H9 (cell line): ENCODE data around the gene RAB14. TPM values are rescaled to one million over a fixed set of nuclear protein-coding genes. Genes with fewer than 3 reads are reported as not detected.

Experiments
- DNase-seq: peaks from one replicate; pipeline ENCODE4 v3.0.0-alpha.2; 2017
- H2AFZ ChIP-seq: one replicate; pipeline ENCODE4 v1.6.1; 2013; ENCODE audit warnings: mild to moderate bottlenecking, low read length, control low read depth, moderate library complexity
- H2AK5ac ChIP-seq: 2 replicates; pipeline ENCODE4 v1.6.1; 2013; ENCODE audit warnings: low read length, control low read depth, mixed read lengths; ENCODE audit not compliant: insufficient read length
- H2BK120ac ChIP-seq: one replicate; pipeline ENCODE4 v1.6.1; 2013; ENCODE audit warnings: low read depth, mild to moderate bottlenecking, low read length, control low read depth, inconsistent platforms; ENCODE audit not compliant: poor library complexity, severe bottlenecking
- H2BK12ac ChIP-seq: 2 replicates; pipeline ENCODE4 v1.6.1; 2013; ENCODE audit warnings: low read length, control low read depth, mixed read lengths, low read depth; ENCODE audit not compliant: insufficient read length
- H2BK15ac ChIP-seq: 2 replicates; pipeline ENCODE4 v1.6.1; 2013; ENCODE audit warnings: low read depth, low read length, control low read depth
- H2BK20ac ChIP-seq: one replicate; pipeline ENCODE4 v1.6.1; 2013; ENCODE audit warnings: low read depth, mild to moderate bottlenecking, low read length, control low read depth, inconsistent platforms; ENCODE audit not compliant: poor library complexity, severe bottlenecking
- H2BK5ac ChIP-seq: 2 replicates; pipeline ENCODE4 v1.6.1; 2013; ENCODE audit warnings: low read length, control low read depth, mixed read lengths; ENCODE audit not compliant: insufficient read length
- H3K14ac ChIP-seq: 2 replicates; pipeline ENCODE4 v1.6.1; 2013; ENCODE audit warnings: low read length, control low read depth; ENCODE audit not compliant: insufficient read depth
- H3K18ac ChIP-seq: 2 replicates; pipeline ENCODE4 v1.6.1; 2013; ENCODE audit warnings: low read depth, mild to moderate bottlenecking, mixed read lengths, low read length, control low read depth; ENCODE audit not compliant: insufficient read length
- H3K23ac ChIP-seq: 2 replicates; pipeline ENCODE4 v1.6.1; 2013; ENCODE audit warnings: low read length, control low read depth, mixed read lengths, low read depth; ENCODE audit not compliant: insufficient read length
- H3K23me2 ChIP-seq: 2 replicates; pipeline ENCODE4 v1.6.1; 2013; ENCODE audit warnings: low read depth, mild to moderate bottlenecking, mixed read lengths, low read length, control low read depth; ENCODE audit not compliant: insufficient read length, poor library complexity, severe bottlenecking
- H3K27ac ChIP-seq: 2 replicates; pipeline ENCODE4 v1.5.1; 2013; ENCODE audit warnings: low read length, control low read depth, mixed read lengths, low read depth; ENCODE audit not compliant: insufficient read length
- H3K27me3 ChIP-seq: 2 replicates; pipeline ENCODE4 v1.6.1; 2013; ENCODE audit warnings: low read length, control low read depth, inconsistent platforms; ENCODE audit not compliant: insufficient read depth
- H3K4ac ChIP-seq: 2 replicates; pipeline ENCODE4 v1.6.1; 2013; ENCODE audit warnings: low read depth, mild to moderate bottlenecking, control low read depth, inconsistent platforms, low read length, moderate library complexity
- H3K4me1 ChIP-seq: 2 replicates; pipeline ENCODE4 v1.6.1; 2013; ENCODE audit warnings: low read length, control low read depth, inconsistent platforms; ENCODE audit not compliant: insufficient read depth
- H3K4me2 ChIP-seq: 2 replicates; pipeline ENCODE4 v1.6.1; 2013; ENCODE audit warnings: low read length, control low read depth, mixed read lengths; ENCODE audit not compliant: insufficient read length, insufficient read depth
- H3K56ac ChIP-seq: 2 replicates; pipeline ENCODE4 v1.6.1; 2013; ENCODE audit warnings: low read depth, mild to moderate bottlenecking, mixed read lengths, low read length, control low read depth; ENCODE audit not compliant: insufficient read length
- H3K79me1 ChIP-seq: 2 replicates; pipeline ENCODE4 v1.6.1; 2013; ENCODE audit warnings: low read depth, mild to moderate bottlenecking, moderate library complexity, low read length, control low read depth, inconsistent platforms; ENCODE audit not compliant: insufficient read depth, poor library complexity, severe bottlenecking
- H3K79me2 ChIP-seq: 2 replicates; pipeline ENCODE4 v1.6.1; 2013; ENCODE audit warnings: low read length, control low read depth, inconsistent platforms; ENCODE audit not compliant: insufficient read depth
- H3K9ac ChIP-seq: 2 replicates; pipeline ENCODE4 v1.6.1; 2013; ENCODE audit warnings: low read length, control low read depth, mixed read lengths; ENCODE audit not compliant: insufficient read length; ENCODE audit errors: extremely low read depth
- H3K9me3 ChIP-seq: one replicate; pipeline ENCODE4 v1.6.1; 2013; ENCODE audit warnings: low read depth, low read length, inconsistent platforms; ENCODE audit not compliant: control insufficient read depth
- H3T11ph ChIP-seq: one replicate; pipeline ENCODE4 v1.6.1; 2013; ENCODE audit warnings: mild to moderate bottlenecking, low read length, control low read depth, inconsistent platforms
- H4K20me1 ChIP-seq: one replicate; pipeline ENCODE4 v1.6.1; 2013; ENCODE audit not compliant: control insufficient read depth, insufficient read length, insufficient read depth
- H4K5ac ChIP-seq: 2 replicates; pipeline ENCODE4 v1.6.1; 2013; ENCODE audit warnings: low read depth, mild to moderate bottlenecking, mixed read lengths, low read length, control low read depth; ENCODE audit not compliant: insufficient read length
- H4K8ac ChIP-seq: replicated peaks from 2 replicates; pipeline ENCODE4 v1.6.1; 2013; ENCODE audit warnings: low read length, control low read depth, mixed read lengths, low read depth; ENCODE audit not compliant: insufficient read length
- H4K91ac ChIP-seq: 2 replicates; pipeline ENCODE4 v1.6.1; 2013; ENCODE audit warnings: low read depth, mild to moderate bottlenecking, moderate library complexity, mixed read lengths, low read length, control low read depth; ENCODE audit not compliant: insufficient read length
- H3K27ac Mint-ChIP-seq, 3 experiments: 2 replicates in 2 of 3; 3 replicates in 1 of 3; pipeline ENCODE4 v1.8.0; 2020 to 2021; ENCODE audit warnings: mixed read lengths in 3 of 3, mild to moderate bottlenecking in 1 of 3, moderate library complexity in 1 of 3
- H3K27me3 Mint-ChIP-seq: 2 replicates; pipeline ENCODE4 v1.8.0; 2021; ENCODE audit warnings: low read depth, mild to moderate bottlenecking, moderate library complexity, mixed read lengths
- H3K36me3 Mint-ChIP-seq, 3 experiments: 2 replicates in 2 of 3; 3 replicates in 1 of 3; pipeline ENCODE4 v1.8.0; 2020 to 2021; ENCODE audit warnings: low read depth in 3 of 3, mixed read lengths in 3 of 3; ENCODE audit not compliant: insufficient read depth in 1 of 3
- H3K4me1 Mint-ChIP-seq, 2 experiments: 2 replicates each; pipeline ENCODE4 v1.8.0; 2020; ENCODE audit warnings: mixed read lengths in 2 of 2
- H3K4me3 Mint-ChIP-seq, 2 experiments: 2 replicates in 1 of 2; 3 replicates in 1 of 2; pipeline ENCODE4 v1.8.0; 2020 to 2021; ENCODE audit warnings: mild to moderate bottlenecking in 2 of 2, mixed read lengths in 2 of 2, moderate library complexity in 1 of 2
- H3K9me3 Mint-ChIP-seq, 2 experiments: 2 replicates in 1 of 2; 3 replicates in 1 of 2; pipeline ENCODE4 v1.8.0; 2020; ENCODE audit warnings: mild to moderate bottlenecking in 2 of 2, mixed read lengths in 2 of 2, moderate library complexity in 1 of 2
- WGBS: extraction: QIAGEN DNeasy Blood & Tissue Kit; methylation state at CpG from one replicate; pipeline ENCODE4 v1.1.7; 2013; ENCODE audit warnings: missing lambda C conversion rate, low lambda C conversion rate, mixed read lengths; ENCODE audit not compliant: insufficient read length; ENCODE audit errors: extremely low coverage; 5-methylcytosine and 5-hydroxymethylcytosine counted together
- total RNA-seq: library from RNA; stranded (reverse); gene quantifications from 2 replicates; pipeline ENCODE4 v1.2.1, GENCODE V29; 2021
- TF ChIP-seq, protein P1 (sequence below): fragments of 200-600 bp; sonication (generic); conservative IDR thresholded peaks from 3 replicates; pipeline ENCODE4 v1.8.0; 2021; ENCODE audit warnings: antibody characterized with exemption, mild to moderate bottlenecking

RAB14 gene
- total RNA-seq, 1 experiment from 2014 or later, result 33.6 TPM

- no peaks in the 10 kb centered on the region for H3K9me3 Mint-ChIP-seq
- no peak overlapping the region for H3K4ac ChIP-seq
- no peak overlapping the region for H3K14ac ChIP-seq
- H3K4me1 Mint-ChIP-seq, result peaks cover 26 to 27% of the 10 kb centered on the region in 2 experiments
- H2BK20ac ChIP-seq, result no peak overlapping the region
- no peaks in the 10 kb centered on the region for H3K23me2 ChIP-seq
- H3K4me3 Mint-ChIP-seq, result no peak overlapping the region
- H2BK5ac ChIP-seq, result no peak overlapping the region
- no peak overlapping the region for H2AFZ ChIP-seq
- H3K23ac ChIP-seq, result no peak overlapping the region
- TF ChIP-seq, protein P1, sequence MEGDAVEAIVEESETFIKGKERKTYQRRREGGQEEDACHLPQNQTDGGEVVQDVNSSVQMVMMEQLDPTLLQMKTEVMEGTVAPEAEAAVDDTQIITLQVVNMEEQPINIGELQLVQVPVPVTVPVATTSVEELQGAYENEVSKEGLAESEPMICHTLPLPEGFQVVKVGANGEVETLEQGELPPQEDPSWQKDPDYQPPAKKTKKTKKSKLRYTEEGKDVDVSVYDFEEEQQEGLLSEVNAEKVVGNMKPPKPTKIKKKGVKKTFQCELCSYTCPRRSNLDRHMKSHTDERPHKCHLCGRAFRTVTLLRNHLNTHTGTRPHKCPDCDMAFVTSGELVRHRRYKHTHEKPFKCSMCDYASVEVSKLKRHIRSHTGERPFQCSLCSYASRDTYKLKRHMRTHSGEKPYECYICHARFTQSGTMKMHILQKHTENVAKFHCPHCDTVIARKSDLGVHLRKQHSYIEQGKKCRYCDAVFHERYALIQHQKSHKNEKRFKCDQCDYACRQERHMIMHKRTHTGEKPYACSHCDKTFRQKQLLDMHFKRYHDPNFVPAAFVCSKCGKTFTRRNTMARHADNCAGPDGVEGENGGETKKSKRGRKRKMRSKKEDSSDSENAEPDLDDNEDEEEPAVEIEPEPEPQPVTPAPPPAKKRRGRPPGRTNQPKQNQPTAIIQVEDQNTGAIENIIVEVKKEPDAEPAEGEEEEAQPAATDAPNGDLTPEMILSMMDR, result no peak
- H3K9ac ChIP-seq, result no peak overlapping the region
- H3K36me3 Mint-ChIP-seq, result no peaks in the 10 kb centered on the region; a peak in 1 of 7 replicates
- no peak overlapping the region for H3K18ac ChIP-seq
- no peaks in the 10 kb centered on the region for H3K9me3 ChIP-seq
- no peak overlapping the region for H2AK5ac ChIP-seq
- H3T11ph ChIP-seq, result no peak overlapping the region
- H3K79me1 ChIP-seq, result no peaks in the 10 kb centered on the region
- H4K20me1 ChIP-seq, result no peaks in the 10 kb centered on the region
- H3K27ac Mint-ChIP-seq, result no peak overlapping the region
- no peak overlapping the region for H2BK12ac ChIP-seq
- no peaks in the 10 kb centered on the region for H3K79me2 ChIP-seq
- no peak overlapping the region for H3K4me2 ChIP-seq
- H4K8ac ChIP-seq, result no peak overlapping the region
- no peak overlapping the region for H2BK15ac ChIP-seq
- no peak for DNase-seq
- WGBS, result no CpG with 5 or more reads among the region's 5 CpGs
- H2BK120ac ChIP-seq, result no peak overlapping the region
- no peak overlapping the region for H3K56ac ChIP-seq
- peaks cover 8% of the 10 kb centered on the region; the same call in 1 of the 2 replicates for H3K4me1 ChIP-seq
- H3K27me3 Mint-ChIP-seq, result peaks cover 36% of the 10 kb centered on the region
- H3K27me3 ChIP-seq, result no peaks in the 10 kb centered on the region
- no peak overlapping the region for H3K27ac ChIP-seq
- no peak overlapping the region for H4K91ac ChIP-seq
- H4K5ac ChIP-seq, result no peak overlapping the region
Measured at GRCh38 chr9:121225240-121225639, 23.6 kb upstream of the RAB14 start.
